Neuronal stem cell (in vitro differentiated cells): ENCODE data around the gene GLB1L3.

Experiments used
- DNase-seq: peaks from one replicate; pipeline ENCODE4 v3.0.0-alpha.2; 2013; ENCODE audit warnings: low spot score
- H2AFZ ChIP-seq: one replicate; pipeline ENCODE4 v1.6.1; 2013; ENCODE audit warnings: mild to moderate bottlenecking, low read length, inconsistent platforms
- H2AK5ac ChIP-seq: 2 replicates; pipeline ENCODE4 v1.6.1; 2013; ENCODE audit warnings: low read depth, mild to moderate bottlenecking, inconsistent platforms, low read length, moderate library complexity, mixed read lengths
- H2BK120ac ChIP-seq: 2 replicates; pipeline ENCODE4 v1.6.1; 2013; ENCODE audit warnings: low read depth, mild to moderate bottlenecking, inconsistent platforms, low read length, moderate library complexity, mixed read lengths
- H2BK12ac ChIP-seq: one replicate; pipeline ENCODE4 v1.6.1; 2013; ENCODE audit warnings: low read length, inconsistent platforms
- H2BK15ac ChIP-seq: 2 replicates; pipeline ENCODE4 v1.6.1; 2013; ENCODE audit warnings: mild to moderate bottlenecking, low read length, inconsistent platforms, mixed read lengths
- H2BK5ac ChIP-seq: one replicate; pipeline ENCODE4 v1.6.1; 2013; ENCODE audit warnings: inconsistent platforms, mild to moderate bottlenecking, low read length, moderate library complexity
- H3K14ac ChIP-seq: one replicate; pipeline ENCODE4 v1.6.1; 2013; ENCODE audit warnings: low read length, inconsistent platforms
- H3K18ac ChIP-seq: 2 replicates; pipeline ENCODE4 v1.6.1; 2013; ENCODE audit warnings: low read length, inconsistent platforms
- H3K23ac ChIP-seq: 2 replicates; pipeline ENCODE4 v1.6.1; 2013; ENCODE audit warnings: low read depth, mild to moderate bottlenecking, mixed read lengths, low read length, inconsistent platforms; ENCODE audit not compliant: poor library complexity
- H3K27ac ChIP-seq: replicated peaks from 3 replicates; pipeline ENCODE4 v1.5.1; 2013; ENCODE audit warnings: low read length, inconsistent platforms
- H3K27me3 ChIP-seq, 3 experiments: 2 replicates each; pipeline ENCODE4 v1.6.1; 2013; ENCODE audit warnings: low read length in 3 of 3, mild to moderate bottlenecking in 2 of 3, inconsistent platforms in 1 of 3, low read depth in 1 of 3, mixed read lengths in 1 of 3, moderate library complexity in 1 of 3; ENCODE audit not compliant: control insufficient read depth in 3 of 3, insufficient read depth in 3 of 3
- H3K36me3 ChIP-seq, 2 donors: replicated peaks in 1 of 2; 2 replicates each; pipeline ENCODE4 v1.6.1; 2013; ENCODE audit warnings: low read length in 2 of 2; ENCODE audit not compliant: control insufficient read depth in 2 of 2, insufficient read depth in 2 of 2
- H3K4ac ChIP-seq: 2 replicates; pipeline ENCODE4 v1.6.1; 2013; ENCODE audit warnings: inconsistent platforms, mild to moderate bottlenecking, low read length, moderate library complexity
- H3K4me1 ChIP-seq, 2 donors: 1 replicate in 1 of 2; 2 replicates in 1 of 2; pipeline ENCODE4 v1.6.1; 2013; ENCODE audit warnings: low read length in 2 of 2, low read depth in 1 of 2; ENCODE audit not compliant: control insufficient read depth in 2 of 2, insufficient read depth in 1 of 2
- H3K4me2 ChIP-seq: one replicate; pipeline ENCODE4 v1.6.1; 2013; ENCODE audit warnings: mild to moderate bottlenecking, low read length, inconsistent platforms; ENCODE audit not compliant: insufficient read depth, poor library complexity, severe bottlenecking
- H3K4me3 ChIP-seq, 2 donors: 2 replicates each; pipeline ENCODE4 v1.5.1; 2013; ENCODE audit warnings: low read length in 2 of 2, mild to moderate bottlenecking in 2 of 2, inconsistent platforms in 1 of 2, moderate library complexity in 1 of 2
- H3K79me1 ChIP-seq: one replicate; pipeline ENCODE4 v1.6.1; 2013; ENCODE audit warnings: low read depth, mild to moderate bottlenecking, inconsistent platforms, low read length, moderate library complexity
- H3K9ac ChIP-seq: one replicate; pipeline ENCODE4 v1.6.1; 2013; ENCODE audit warnings: mild to moderate bottlenecking, low read depth, low read length, inconsistent platforms; ENCODE audit not compliant: poor library complexity
- H3K9me3 ChIP-seq, 2 donors: replicated peaks in 1 of 2; 2 replicates each; pipeline versions ENCODE3 to v1.6.1; 2013; ENCODE audit warnings: low read length in 2 of 2, mild to moderate bottlenecking in 2 of 2, inconsistent platforms in 1 of 2, low read depth in 1 of 2, mixed read lengths in 1 of 2, moderate library complexity in 1 of 2; ENCODE audit not compliant: control insufficient read depth in 2 of 2, insufficient read depth in 1 of 2
- H4K8ac ChIP-seq: one replicate; pipeline ENCODE4 v1.6.1; 2013; ENCODE audit warnings: low read depth, mild to moderate bottlenecking, inconsistent platforms, low read length, moderate library complexity
- H4K91ac ChIP-seq: one replicate; pipeline ENCODE4 v1.6.1; 2013; ENCODE audit warnings: low read length, low read depth, mild to moderate bottlenecking, inconsistent platforms; ENCODE audit not compliant: poor library complexity
- WGBS, 2 donors: extraction: QIAGEN DNeasy Blood & Tissue Kit; methylation state at CpG; one replicate each; pipeline ENCODE4 v1.1.7; 2013; ENCODE audit warnings: missing lambda C conversion rate in 2 of 2, mixed read lengths in 1 of 2; ENCODE audit not compliant: insufficient read length in 2 of 2, insufficient replicate concordance in 1 of 2; ENCODE audit errors: extremely low coverage in 2 of 2; 5-methylcytosine and 5-hydroxymethylcytosine counted together

GLB1L3 gene

DNA sequence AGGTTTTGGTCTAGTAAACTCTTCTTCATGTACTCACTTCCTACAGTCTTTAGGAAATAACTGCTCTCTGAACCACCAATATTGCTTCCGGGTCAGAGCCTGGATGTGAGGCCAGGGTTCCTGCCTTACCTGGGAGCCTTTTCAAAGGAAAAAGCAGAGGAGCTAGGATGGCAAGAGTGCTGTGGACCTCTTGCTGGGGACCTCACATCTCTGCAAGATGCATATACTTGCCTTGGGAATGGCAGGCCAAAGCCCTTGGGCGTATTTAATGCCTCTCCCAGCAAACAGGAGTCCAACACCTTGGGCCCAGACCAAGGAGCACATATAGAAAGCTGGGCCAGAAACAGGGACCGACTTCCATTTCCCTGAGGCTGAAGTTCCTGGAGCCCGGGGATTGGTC lies 60.9 kb downstream of the GLB1L3 start:
- H2BK15ac ChIP-seq: no peak overlapping the region
- H3K27ac ChIP-seq: no peak overlapping the region
- peaks cover 0 to 12% (median 11%) of the 10 kb centered on the region in 3 experiments for H3K27me3 ChIP-seq
- no peak overlapping the region for H4K8ac ChIP-seq
- no peak overlapping the region for H2BK12ac ChIP-seq
- H2BK5ac ChIP-seq: no peak overlapping the region
- H3K9me3 ChIP-seq: no peaks in the 10 kb centered on the region
- no peak overlapping the region for H3K4me2 ChIP-seq
- no peak overlapping the region for H3K14ac ChIP-seq
- no peak for DNase-seq
- H3K18ac ChIP-seq: no peak overlapping the region
- H3K9ac ChIP-seq: no peak overlapping the region
- no peak overlapping the region for H3K23ac ChIP-seq
- no CpG with 5 or more reads among the region's 4 CpGs for WGBS, 2 donors
- H2AFZ ChIP-seq: no peak overlapping the region
- H2BK120ac ChIP-seq: no peak overlapping the region
- H3K36me3 ChIP-seq: no peaks in the 10 kb centered on the region
- H4K91ac ChIP-seq: no peak overlapping the region
- no peak overlapping the region for H3K4me3 ChIP-seq
- H3K79me1 ChIP-seq: no peaks in the 10 kb centered on the region
- no peak overlapping the region for H2AK5ac ChIP-seq
- H3K4me1 ChIP-seq: peaks cover 0 to 2% of the 10 kb centered on the region in 2 donors
- H3K4ac ChIP-seq: no peak overlapping the region

DNA sequence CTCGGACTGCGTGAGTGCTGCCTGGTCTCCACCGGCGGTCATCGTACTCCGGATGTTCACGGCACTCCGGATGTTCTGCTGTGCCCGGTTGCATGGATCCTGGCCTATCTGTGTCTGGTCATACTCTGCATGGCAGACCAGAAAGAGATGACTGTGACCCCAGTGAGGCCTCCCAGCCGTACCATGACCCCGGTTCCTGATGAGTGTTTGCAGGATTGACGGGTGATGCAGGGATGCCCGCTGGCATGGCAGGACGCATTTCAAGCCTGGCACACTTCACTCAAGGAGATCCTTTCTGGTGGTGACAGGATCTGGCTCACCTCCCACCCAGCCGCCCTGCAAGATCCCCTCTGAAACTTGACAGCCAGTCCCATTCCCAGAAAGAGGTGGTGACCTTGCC lies 61.9 kb downstream of the GLB1L3 start:
- WGBS, 2 donors: no CpG with 5 or more reads among the region's 15 CpGs
- Histone ChIP-seq H3K27me3 (peaks cover 0 to 5% (median 5%) of the 10 kb centered on the region in 3 experiments), H3K4me2 (no peak overlapping the region), H3K79me1 (no peaks in the 10 kb centered on the region), H3K27ac (no peak overlapping the region), H3K9ac (no peak overlapping the region), H3K4me1 (no peaks in the 10 kb centered on the region), H3K14ac (no peak overlapping the region), H3K4ac (no peak overlapping the region), H2BK120ac (no peak overlapping the region), H3K23ac (no peak overlapping the region), H2BK12ac (no peak overlapping the region), H3K36me3 (no peaks in the 10 kb centered on the region), H2AK5ac (no peak overlapping the region), H2BK15ac (no peak overlapping the region), H3K18ac (no peak overlapping the region), H4K8ac (no peak overlapping the region), H4K91ac (no peak overlapping the region), H3K4me3 (no peak overlapping the region), H2BK5ac (no peak overlapping the region), H3K9me3 (no peaks in the 10 kb centered on the region), H2AFZ (no peak overlapping the region)
- no peak for DNase-seq

DNA sequence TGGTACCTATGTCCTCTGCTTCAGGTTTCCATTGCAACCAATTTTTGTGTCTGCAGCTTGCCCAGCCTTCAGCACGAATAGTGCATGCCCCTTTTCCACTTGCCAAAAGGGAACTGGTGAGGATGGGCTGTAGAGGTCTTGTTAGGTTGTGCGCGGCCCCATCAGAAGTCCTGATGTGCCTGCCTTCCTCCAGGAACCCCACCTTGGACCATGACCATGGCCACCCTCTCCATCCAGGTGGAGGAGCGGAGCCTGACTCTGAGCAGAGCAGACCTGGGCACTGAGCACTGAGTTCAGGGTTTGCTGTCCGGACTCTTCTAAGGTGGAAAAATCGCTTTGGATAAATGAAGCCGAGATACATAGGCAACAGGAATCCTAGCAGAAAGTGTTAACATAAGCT lies 62.5 kb downstream of the GLB1L3 start:
- no CpG with 5 or more reads among the region's 7 CpGs for WGBS, 2 donors
- no peak overlapping the region for H2BK120ac ChIP-seq
- H3K79me1 ChIP-seq: no peaks in the 10 kb centered on the region
- no peaks in the 10 kb centered on the region for H3K4me1 ChIP-seq
- H2BK15ac ChIP-seq: no peak overlapping the region
- no peak for DNase-seq
- H3K36me3 ChIP-seq: no peaks in the 10 kb centered on the region
- H2AK5ac ChIP-seq: no peak overlapping the region
- H3K4me3 ChIP-seq: no peak overlapping the region
- no peak overlapping the region for H3K14ac ChIP-seq
- H2BK5ac ChIP-seq: no peak overlapping the region
- H4K8ac ChIP-seq: no peak overlapping the region
- H3K23ac ChIP-seq: no peak overlapping the region
- no peak overlapping the region for H3K27ac ChIP-seq
- H3K4ac ChIP-seq: no peak overlapping the region
- no peak overlapping the region for H3K4me2 ChIP-seq
- H2BK12ac ChIP-seq: no peak overlapping the region
- no peak overlapping the region for H3K9ac ChIP-seq
- H3K18ac ChIP-seq: no peak overlapping the region
- no peak overlapping the region for H2AFZ ChIP-seq
- no peaks in the 10 kb centered on the region for H3K27me3 ChIP-seq
- no peaks in the 10 kb centered on the region for H3K9me3 ChIP-seq
- no peak overlapping the region for H4K91ac ChIP-seq

DNA sequence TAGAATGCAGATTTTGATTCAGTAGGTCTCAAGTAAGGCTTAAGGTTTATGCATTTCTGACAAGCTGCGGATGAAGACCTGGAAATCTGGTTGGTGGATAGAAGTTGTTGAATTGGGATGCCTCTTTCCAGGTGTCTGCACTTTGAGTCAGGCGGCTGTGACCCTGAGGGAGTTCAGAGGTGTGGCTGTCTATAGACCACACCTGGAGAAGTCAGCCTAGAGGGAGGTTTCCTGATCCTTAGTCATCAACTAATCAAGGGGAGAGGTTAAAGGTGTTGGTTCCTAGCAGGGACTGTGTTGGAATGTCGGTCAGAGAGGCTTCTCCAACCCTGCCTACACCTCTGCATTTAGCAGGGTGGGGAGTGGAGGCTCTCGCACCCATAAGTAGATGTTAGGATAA lies 63.6 kb downstream of the GLB1L3 start:
- Histone ChIP-seq H3K9me3 (no peaks in the 10 kb centered on the region), H3K27me3 (no peaks in the 10 kb centered on the region), H2BK120ac (no peak overlapping the region), H2AK5ac (no peak overlapping the region), H3K4me2 (no peak overlapping the region), H4K8ac (no peak overlapping the region), H4K91ac (no peak overlapping the region), H2BK15ac (no peak overlapping the region), H3K4ac (no peak overlapping the region), H3K4me1 (no peaks in the 10 kb centered on the region), H3K4me3 (no peak overlapping the region), H3K27ac (no peak overlapping the region), H2AFZ (no peak overlapping the region), H3K18ac (no peak overlapping the region), H3K36me3 (no peaks in the 10 kb centered on the region), H2BK12ac (no peak overlapping the region), H3K9ac (no peak overlapping the region), H3K23ac (no peak overlapping the region), H3K79me1 (no peaks in the 10 kb centered on the region), H3K14ac (no peak overlapping the region), H2BK5ac (no peak overlapping the region)
- DNase-seq: no peak
- no CpG with 5 or more reads among the region's 4 CpGs for WGBS, 2 donors
